GM12875 (cell line): ENCODE results near the gene UNC13C.

ENCODE experiments used
- H3K4me3 ChIP-seq: one replicate; pipeline ENCODE4 v1.5.1; 2011; ENCODE audit warnings: low read depth, low read length, control low read depth
- CTCF ChIP-seq: IDR thresholded peaks from 2 replicates; pipeline ENCODE4 v1.5.1; 2011; ENCODE audit warnings: low read depth, mild to moderate bottlenecking, control low read depth, inconsistent platforms, low read length, moderate library complexity, borderline replicate concordance; ENCODE audit not compliant: insufficient read depth

The UNC13C gene

GRCh38 chr15:54528021-54528420 is 549.8 kb downstream of the UNC13C start:
- TF ChIP-seq CTCF: no peak
- H3K4me3 ChIP-seq: no peak overlapping the region

GRCh38 chr15:54540721-54541120 is 562.5 kb downstream of the UNC13C start:
- no peak for TF ChIP-seq CTCF
- H3K4me3 ChIP-seq: no peak overlapping the region

GRCh38 chr15:54547491-54547890 is 569.2 kb downstream of the UNC13C start:
- no peak overlapping the region for H3K4me3 ChIP-seq
- TF ChIP-seq CTCF: no peak

- no peak overlapping the region for H3K4me3 ChIP-seq
- TF ChIP-seq CTCF: no peak
Observed at GRCh38 chr15:54550954-54551353, 572.7 kb downstream of the UNC13C start.

GRCh38 chr15:54556231-54556630 is 578.0 kb downstream of the UNC13C start:
- no peak for TF ChIP-seq CTCF
- no peak overlapping the region for H3K4me3 ChIP-seq

- TF ChIP-seq CTCF: no peak
- no peak overlapping the region for H3K4me3 ChIP-seq
Observed at GRCh38 chr15:54559405-54560069, 581.3 kb downstream of the UNC13C start.

- TF ChIP-seq CTCF: no peak
- H3K4me3 ChIP-seq: no peak overlapping the region
Observed at GRCh38 chr15:54560417-54560816, 582.2 kb downstream of the UNC13C start.
